Tibial nerve (tissue), 4 donors: ENCODE results near the gene C1orf105. TPM values are rescaled to one million over a fixed set of nuclear protein-coding genes. Genes with fewer than 3 reads are reported as not detected.

Experiments
- DNase-seq, 2 donors: peaks; one replicate each; pipeline ENCODE4 v3.0.0-alpha.2; 2019; ENCODE audit warnings: low spot score in 2 of 2
- H3K27ac ChIP-seq, 4 donors: fragments of 200-600 bp; sonication (generic) in 3 of 4; one replicate each; pipeline ENCODE4 v1.5.1; 2017 to 2019; ENCODE audit warnings: mild to moderate bottlenecking in 1 of 4
- H3K27me3 ChIP-seq, 2 donors: fragments of 200-600 bp; sonication (generic) in 1 of 2; one replicate each; pipeline versions ENCODE4 v1.5.1 to v1.6.0; 2017 to 2019
- H3K36me3 ChIP-seq, 3 donors: fragments of 200-600 bp; sonication (generic); one replicate each; pipeline ENCODE4 v1.5.1; 2018 to 2019
- H3K4me1 ChIP-seq, 4 donors: fragments of 200-600 bp; sonication (generic) in 3 of 4; one replicate each; pipeline ENCODE4 v1.5.1; 2017 to 2019
- H3K4me3 ChIP-seq, 4 donors: fragments of 200-600 bp; sonication (generic) in 3 of 4; one replicate each; pipeline ENCODE4 v1.5.1; 2017 to 2019; ENCODE audit warnings: mild to moderate bottlenecking in 1 of 4, moderate library complexity in 1 of 4
- H3K9me3 ChIP-seq, 4 donors: fragments of 200-600 bp; sonication (generic) in 3 of 4; one replicate each; pipeline ENCODE4 v1.5.1; 2017 to 2019
- EP300 ChIP-seq, 2 donors: sonication (generic); formaldehyde crosslinking; IDR thresholded peaks; one replicate each; pipeline ENCODE4 v1.6.1; 2017; ENCODE audit warnings: antibody characterized with exemption in 2 of 2, mild to moderate bottlenecking in 1 of 2
- POLR2A ChIP-seq, 2 donors: fragments of 450-650 bp; IDR thresholded peaks; one replicate each; pipeline ENCODE4 v1.6.1; 2017; ENCODE audit warnings: antibody characterized with exemption in 2 of 2, mild to moderate bottlenecking in 2 of 2, moderate library complexity in 2 of 2
- WGBS, 2 donors: methylation state at CpG; one replicate each; pipeline ENCODE4 v1.1.5; 2018; 5-methylcytosine and 5-hydroxymethylcytosine counted together
- total RNA-seq, 4 donors: library from RNA; depleted of rRNA; stranded (reverse); fragments of >200 nt; gene quantifications; one replicate each; pipeline ENCODE4 v1.1.0, GENCODE V29; 2016
- TF ChIP-seq, protein P1 (sequence below), 5 experiments: fragments of 200-600 bp in 3 of 5; fragments of 450-650 bp in 2 of 5; sonication (generic) in 3 of 5; IDR thresholded peaks; one replicate each; pipeline ENCODE4 v1.5.1; 2016 to 2019; ENCODE audit warnings: antibody characterized with exemption in 5 of 5, mild to moderate bottlenecking in 3 of 5, moderate library complexity in 2 of 5

C1orf105 gene
- total RNA-seq, 4 donors from 2014 or later: not detected

DNA sequence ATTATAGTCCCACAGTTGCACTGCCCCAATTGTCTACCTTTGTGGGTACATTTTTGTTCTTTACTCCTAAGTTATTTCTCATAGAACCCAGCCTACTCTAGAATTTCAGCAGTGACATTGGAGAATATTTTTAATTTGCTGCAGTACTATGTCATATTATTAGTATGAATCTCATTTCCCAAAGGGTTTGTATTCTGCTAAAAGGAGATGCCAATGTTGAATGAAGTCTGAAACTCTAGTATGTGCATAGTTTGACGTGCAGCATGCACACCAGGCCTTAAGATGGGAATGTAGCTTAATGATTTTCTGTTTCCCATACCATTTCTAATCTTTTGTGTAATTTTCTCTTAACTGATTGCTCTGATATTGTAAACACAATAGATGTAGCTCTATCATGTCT, 10.5 kb upstream of the C1orf105 start:
- Histone ChIP-seq H3K4me1 (no peaks in the 10 kb centered on the region), H3K9me3 (no peaks in the 10 kb centered on the region), H3K27me3 (no peaks in the 10 kb centered on the region), H3K36me3 (peaks cover 0 to 5% (median 0%) of the 10 kb centered on the region in 3 donors), H3K27ac (no peak overlapping the region), H3K4me3 (no peak overlapping the region)
- no peak for DNase-seq
- 71 to 83% methylated on average over 1 of the region's 1 CpG for WGBS, 2 donors
- TF ChIP-seq EP300 (IDR thresholded peaks at IDR 0.05) (no peak), POLR2A (IDR thresholded peaks at IDR 0.05) (no peak)
- TF ChIP-seq, protein P1, sequence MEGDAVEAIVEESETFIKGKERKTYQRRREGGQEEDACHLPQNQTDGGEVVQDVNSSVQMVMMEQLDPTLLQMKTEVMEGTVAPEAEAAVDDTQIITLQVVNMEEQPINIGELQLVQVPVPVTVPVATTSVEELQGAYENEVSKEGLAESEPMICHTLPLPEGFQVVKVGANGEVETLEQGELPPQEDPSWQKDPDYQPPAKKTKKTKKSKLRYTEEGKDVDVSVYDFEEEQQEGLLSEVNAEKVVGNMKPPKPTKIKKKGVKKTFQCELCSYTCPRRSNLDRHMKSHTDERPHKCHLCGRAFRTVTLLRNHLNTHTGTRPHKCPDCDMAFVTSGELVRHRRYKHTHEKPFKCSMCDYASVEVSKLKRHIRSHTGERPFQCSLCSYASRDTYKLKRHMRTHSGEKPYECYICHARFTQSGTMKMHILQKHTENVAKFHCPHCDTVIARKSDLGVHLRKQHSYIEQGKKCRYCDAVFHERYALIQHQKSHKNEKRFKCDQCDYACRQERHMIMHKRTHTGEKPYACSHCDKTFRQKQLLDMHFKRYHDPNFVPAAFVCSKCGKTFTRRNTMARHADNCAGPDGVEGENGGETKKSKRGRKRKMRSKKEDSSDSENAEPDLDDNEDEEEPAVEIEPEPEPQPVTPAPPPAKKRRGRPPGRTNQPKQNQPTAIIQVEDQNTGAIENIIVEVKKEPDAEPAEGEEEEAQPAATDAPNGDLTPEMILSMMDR (IDR thresholded peaks at IDR 0.05): no peak

DNA sequence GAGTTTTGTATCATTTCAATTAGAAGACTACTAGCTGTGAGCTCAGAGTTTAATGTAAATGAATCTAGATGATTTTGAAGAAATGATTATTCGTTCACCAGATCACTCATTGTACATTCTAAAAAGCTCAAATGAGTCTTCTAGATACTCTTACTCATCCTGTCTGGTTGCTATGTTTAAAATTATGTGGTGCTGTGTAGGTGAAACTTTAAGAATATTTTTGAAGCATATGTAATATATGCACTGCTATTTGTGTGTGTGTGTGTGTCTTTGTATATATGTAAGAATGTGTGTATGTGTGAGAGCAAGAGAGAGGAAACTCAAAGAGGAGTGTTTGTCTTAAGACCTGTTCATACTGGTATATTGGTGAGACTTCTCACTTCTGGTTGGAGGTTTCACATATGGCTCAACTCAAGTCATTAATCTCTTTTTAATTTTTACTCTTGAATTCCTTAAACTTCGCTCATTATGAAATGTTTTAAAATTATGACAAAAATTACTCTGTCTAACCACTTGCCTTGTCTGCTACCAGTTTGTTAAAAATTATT, 8.6 kb upstream of the C1orf105 start:
- no peaks in the 10 kb centered on the region for H3K9me3 ChIP-seq
- no peak for DNase-seq
- TF ChIP-seq EP300 (IDR thresholded peaks at IDR 0.05): no peak
- peaks cover 0 to 5% (median 0%) of the 10 kb centered on the region in 3 donors for H3K36me3 ChIP-seq
- 93 to 95% methylated on average over 2 of the region's 2 CpGs for WGBS, 2 donors
- H3K4me1 ChIP-seq: no peaks in the 10 kb centered on the region
- no peak overlapping the region for H3K4me3 ChIP-seq
- no peaks in the 10 kb centered on the region for H3K27me3 ChIP-seq
- no peak overlapping the region for H3K27ac ChIP-seq

DNA sequence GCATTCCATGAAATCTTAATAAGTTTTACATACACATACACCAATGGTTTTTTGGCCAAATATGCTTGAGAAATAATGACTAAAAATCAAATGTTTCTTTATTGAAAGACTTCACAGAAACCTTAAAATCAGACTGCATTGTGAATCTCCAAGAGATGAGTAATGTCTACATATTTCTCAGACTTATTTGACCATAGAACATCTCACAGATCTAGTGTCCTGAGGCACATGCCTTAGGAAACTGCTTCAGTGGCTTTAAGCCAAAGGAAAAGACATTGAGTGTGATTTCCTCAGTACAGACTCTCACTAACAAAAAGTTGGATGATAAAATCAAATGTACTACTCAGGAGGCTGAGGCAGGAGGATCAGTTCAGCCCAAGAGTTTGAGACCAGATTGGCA, 6.2 kb upstream of the C1orf105 start:
- Histone ChIP-seq H3K4me3 (no peak overlapping the region), H3K36me3 (peaks cover 0 to 5% (median 0%) of the 10 kb centered on the region in 3 donors), H3K27ac (no peak overlapping the region), H3K27me3 (no peaks in the 10 kb centered on the region), H3K4me1 (no peaks in the 10 kb centered on the region), H3K9me3 (no peaks in the 10 kb centered on the region)
- no peak for DNase-seq
- TF ChIP-seq, protein P1 (IDR thresholded peaks at IDR 0.05): no peak
- TF ChIP-seq EP300 (IDR thresholded peaks at IDR 0.05) (no peak), POLR2A (IDR thresholded peaks at IDR 0.05) (no peak)

DNA sequence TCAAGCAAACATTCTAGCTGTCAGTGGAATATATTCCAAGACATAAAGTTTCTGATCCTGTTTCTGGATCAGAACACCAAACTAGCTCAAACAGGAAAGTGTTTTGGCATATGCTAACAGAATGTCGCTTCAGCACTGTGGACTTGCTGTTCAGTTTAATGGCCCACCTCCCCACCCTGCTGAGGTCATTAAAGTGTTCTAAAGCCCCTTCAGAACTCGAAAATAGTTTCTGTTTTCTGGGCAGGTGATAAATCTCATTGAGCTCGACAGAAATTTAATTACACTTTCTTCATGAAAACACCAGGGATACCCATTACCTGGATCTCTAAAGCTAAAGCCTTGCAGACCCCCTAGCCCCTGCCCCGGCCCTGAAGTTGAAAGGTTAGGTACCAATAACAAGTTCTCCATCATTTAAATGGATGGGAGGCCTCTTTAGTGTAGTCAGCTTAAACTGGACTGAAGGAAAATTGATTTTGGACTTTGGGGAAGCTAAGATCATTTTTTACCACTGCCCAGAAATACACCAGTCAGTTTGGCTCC, 3.9 kb upstream of the C1orf105 start:
- no peaks in the 10 kb centered on the region for H3K27me3 ChIP-seq
- peaks cover 0 to 5% (median 0%) of the 10 kb centered on the region in 3 donors for H3K36me3 ChIP-seq
- no peaks in the 10 kb centered on the region for H3K4me1 ChIP-seq
- no peak for DNase-seq
- no peak overlapping the region for H3K4me3 ChIP-seq
- no peak overlapping the region for H3K27ac ChIP-seq
- H3K9me3 ChIP-seq: no peaks in the 10 kb centered on the region
- TF ChIP-seq, protein P1 (IDR thresholded peaks at IDR 0.05): no peak
- TF ChIP-seq POLR2A (IDR thresholded peaks at IDR 0.05): no peak
- no peak for TF ChIP-seq EP300 (IDR thresholded peaks at IDR 0.05)
- 59 to 73% methylated on average over 4 of the region's 4 CpGs for WGBS, 2 donors

DNA sequence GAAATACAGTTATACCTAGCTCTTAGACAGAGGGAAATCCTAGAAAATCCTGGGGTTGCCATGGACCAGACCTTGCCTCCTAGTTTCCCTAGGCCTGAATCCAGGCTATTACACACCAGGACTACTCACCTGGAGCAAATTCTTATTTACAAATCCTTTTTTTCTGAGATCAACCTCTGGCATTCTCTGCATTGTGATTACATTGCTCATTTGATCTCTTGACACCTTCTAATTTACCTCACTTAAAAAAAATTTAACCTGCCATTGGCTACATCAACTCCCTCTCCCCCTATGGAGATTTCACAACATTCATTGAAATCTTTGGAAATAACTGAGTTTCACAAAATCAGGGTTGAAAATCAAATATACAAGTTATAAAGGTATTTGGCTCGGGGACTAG, 2.9 kb upstream of the C1orf105 start:
- H3K27ac ChIP-seq: no peak overlapping the region
- WGBS, 2 donors: 94 to 100% methylated on average over 1 of the region's 1 CpG
- H3K27me3 ChIP-seq: no peaks in the 10 kb centered on the region
- TF ChIP-seq, protein P1 (IDR thresholded peaks at IDR 0.05): no peak
- TF ChIP-seq EP300 (IDR thresholded peaks at IDR 0.05): no peak
- TF ChIP-seq POLR2A (IDR thresholded peaks at IDR 0.05): no peak
- H3K4me3 ChIP-seq: no peak overlapping the region
- no peaks in the 10 kb centered on the region for H3K9me3 ChIP-seq
- H3K4me1 ChIP-seq: peaks cover 0 to 5% (median 0%) of the 10 kb centered on the region in 4 donors
- H3K36me3 ChIP-seq: peaks cover 0 to 5% (median 0%) of the 10 kb centered on the region in 3 donors
- DNase-seq: no peak
